ENCODE measurements around the gene SERPINB13.

GRCh38 chr18:63603355-63603754, 16.2 kb downstream of the SERPINB13 start:
- TF ChIP-seq CTCF (IDR thresholded peaks at IDR 0.05) = no peak
- TF ChIP-seq POLR2A (IDR thresholded peaks at IDR 0.05) = no peak
- TF ChIP-seq EP300 (IDR thresholded peaks at IDR 0.05) = no peak

All from suprapubic skin (tissue), 3 donors.